HepG2 (cell line): Measurements from ENCODE around the gene POLA1. TPM values are rescaled to one million over a fixed set of nuclear protein-coding genes. Genes with fewer than 3 reads are reported as not detected.

Experiments used
- ATAC-seq: fragments of 200-7000 bp; cut with Tn5 transposase; 3 replicates; pipeline ENCODE4 v1.9.1; 2020; ENCODE audit warnings: mild to moderate bottlenecking, moderate library complexity
- BruUV-seq: library from RNA; stranded (reverse); fragments of 400-500 nt; replicated peaks from 2 replicates; lab custom pipeline; 2021; lab: Mats Ljungman, UMichigan
- CTCF ChIA-PET: fragments of 300-600 bp; formaldehyde crosslinking; extraction: SDS; loops from one replicate; lab custom pipeline; 2021; ENCODE audit warnings: low total read pairs, inconsistent platforms, low intra/inter-chr PET ratio; lab: Yijun Ruan, JAX
- POLR2A ChIA-PET: fragments of 350-600 bp; sonication (Branson Sonifier 250); formaldehyde crosslinking; loops from one replicate; lab custom pipeline; 2020; ENCODE audit warnings: antibody characterized with exemption, inconsistent platforms; lab: Yijun Ruan, JAX
- DNase-seq: peaks from one replicate; pipeline ENCODE4 v3.0.0-alpha.2; 2015; ENCODE audit warnings: low spot score
- FAIRE-seq: peaks from 3 replicates; lab custom pipeline; 2011; peaks lifted over from hg19 to GRCh38; lab: Jason Lieb, UNC
- H2AFZ ChIP-seq: one replicate; pipeline ENCODE4 v1.6.1; 2011; ENCODE audit warnings: low read length, inconsistent platforms
- H3K27ac ChIP-seq: fragments of 300-600 bp; 3 replicates; pipeline ENCODE4 v1.8.0; 2011; ENCODE audit warnings: mixed run types, mild to moderate bottlenecking, mixed read lengths, low read length, inconsistent platforms; ENCODE audit not compliant: insufficient read depth; ENCODE audit errors: extremely low read length
- H3K27me3 ChIP-seq, 2 experiments: fragments of 200-600 bp in 1 of 2; 2 replicates in 1 of 2; 3 replicates in 1 of 2; pipeline versions ENCODE4 v1.6.0 to v1.8.0; 2011; ENCODE audit warnings: low read length in 2 of 2, mild to moderate bottlenecking in 2 of 2, moderate library complexity in 2 of 2, inconsistent platforms in 1 of 2; ENCODE audit not compliant: insufficient read depth in 2 of 2, control insufficient read depth in 1 of 2
- H3K36me3 ChIP-seq, 2 experiments: fragments of 200-600 bp in 1 of 2; replicated peaks in 1 of 2; 2 replicates in 1 of 2; 3 replicates in 1 of 2; pipeline versions ENCODE4 v1.5.1 to v1.8.0; 2011; ENCODE audit warnings: low read length in 2 of 2, inconsistent platforms in 1 of 2; ENCODE audit not compliant: insufficient read depth in 2 of 2, control insufficient read depth in 1 of 2
- H3K4me1 ChIP-seq: 2 replicates; pipeline ENCODE4 v1.5.1; 2012; ENCODE audit warnings: low read length, inconsistent platforms; ENCODE audit not compliant: insufficient read depth
- H3K4me2 ChIP-seq: 2 replicates; pipeline ENCODE4 v1.6.0; 2011; ENCODE audit warnings: low read depth, low read length, inconsistent platforms
- H3K4me3 ChIP-seq, 3 experiments: fragments of 200-600 bp in 1 of 3; sonication (generic), shearing (Covaris generic) in 1 of 3; replicated peaks in 1 of 3; 2 replicates each; pipeline ENCODE4 v1.5.1; 2011 to 2016; ENCODE audit warnings: low read length in 3 of 3, inconsistent platforms in 2 of 3, low read depth in 2 of 3, mild to moderate bottlenecking in 2 of 3, control low read depth in 1 of 3, mixed read lengths in 1 of 3; ENCODE audit not compliant: insufficient read depth in 1 of 3
- H3K79me2 ChIP-seq: one replicate; pipeline ENCODE4 v1.6.1; 2011; ENCODE audit warnings: low read length, inconsistent platforms; ENCODE audit not compliant: insufficient read depth
- H3K9ac ChIP-seq: 2 replicates; pipeline ENCODE4 v1.6.0; 2011; ENCODE audit warnings: mild to moderate bottlenecking, low read depth, low read length, inconsistent platforms; ENCODE audit not compliant: insufficient read depth
- H3K9me3 ChIP-seq: 2 replicates; pipeline ENCODE4 v1.5.1; 2012; ENCODE audit warnings: mild to moderate bottlenecking, low read length
- H4K20me1 ChIP-seq: 2 replicates; pipeline ENCODE4 v1.6.0; 2011; ENCODE audit warnings: inconsistent platforms, mild to moderate bottlenecking, low read length, moderate library complexity; ENCODE audit not compliant: insufficient read depth
- CSRNP2 ChIP-seq: sonication (generic); formaldehyde crosslinking; conservative IDR thresholded peaks from 2 replicates; pipeline ENCODE4 v1.8.0; 2022; ENCODE audit warnings: low read depth, missing genetic modification reagents
- IRF2 ChIP-seq: IDR thresholded peaks from 2 replicates; pipeline ENCODE4 v1.6.1; 2018; ENCODE audit warnings: missing genetic modification reagents, missing compliant biosample characterization
- RBM22 ChIP-seq: fragments of 200-400 bp; formaldehyde crosslinking; optimal IDR thresholded peaks from 2 replicates; pipeline ENCODE3; 2017; ENCODE audit warnings: mild to moderate bottlenecking, low read length, moderate library complexity
- ZFYVE20 ChIP-seq: sonication (generic); formaldehyde crosslinking; IDR thresholded peaks from 2 replicates; pipeline ENCODE4 v1.8.0; 2023; ENCODE audit warnings: low read depth, mild to moderate bottlenecking, moderate library complexity, missing genetic modification reagents, borderline replicate concordance
- ZNF574 ChIP-seq: sonication (generic); formaldehyde crosslinking; IDR thresholded peaks from 2 replicates; pipeline ENCODE4 v1.4.0; 2020; ENCODE audit warnings: missing genetic modification reagents
- ZNF777 ChIP-seq: sonication (generic); formaldehyde crosslinking; IDR thresholded peaks from 2 replicates; pipeline ENCODE4 v1.4.0; 2020; ENCODE audit warnings: missing genetic modification reagents
- WGBS: methylation state at CpG from one replicate; pipeline ENCODE4 v1.1.6; 2017; ENCODE audit warnings: low lambda C conversion rate; 5-methylcytosine and 5-hydroxymethylcytosine counted together
- in situ Hi-C: cut with HindIII; loops from 2 replicates; pipeline ENCODE4 v1.10.0; 2017; ENCODE audit warnings: low pct_unique_long_range_greater_than_20kb; ENCODE audit not compliant: extremely low pct_ligation_motif_present
- intact Hi-C: fragments of 100-400 bp; cut with micrococcal nuclease; formaldehyde crosslinking; loops from one replicate; pipeline ENCODE4 v1.10.0; 2022; ENCODE audit not compliant: unreplicated experiment
- polyA plus RNA-seq, 8 experiments: library from polyadenylated mRNA; depleted of rRNA in 3 of 8; stranded (reverse) in 7 of 8; unstranded in 1 of 8; fragments of >200 nt; fragmentation: Illumina TruSeq in 4 of 8; extraction: Trizol in 4 of 8; gene quantifications; 2 replicates each; pipeline versions ENCODE4 v1.2.1 to v1.2.3, GENCODE V29; 2011 to 2016; ENCODE audit warnings: low read depth in 4 of 8, missing spikeins in 1 of 8, mixed read lengths in 1 of 8; ENCODE audit not compliant: insufficient read depth in 1 of 8
- total RNA-seq, 5 experiments: library from RNA; depleted of rRNA; stranded (reverse); fragments of >200 nt; fragmentation: Illumina TruSeq; extraction: Trizol; gene quantifications; 2 replicates each; pipeline ENCODE4 v1.2.3, GENCODE V29; 2016; ENCODE audit warnings: low read depth in 1 of 5
- TF ChIP-seq, protein P1 (sequence below): sonication (generic); formaldehyde crosslinking; IDR thresholded peaks from 2 replicates; pipeline ENCODE4 v1.5.0; 2020; ENCODE audit warnings: mild to moderate bottlenecking, missing genetic modification reagents, borderline replicate concordance
- TF ChIP-seq, protein P2 (sequence below): IDR thresholded peaks from 2 replicates; pipeline ENCODE4 v1.6.1; 2016; ENCODE audit warnings: mild to moderate bottlenecking, missing biosample characterization, missing genetic modification reagents

POLA1 gene
- total and polyA plus RNA-seq, 2 of the 13 experiments (the other 11 are each of a cell fraction or from before 2014, with no cell fraction given) = 3.3 to 26.5 TPM

GRCh38 chrX:25015486-25016360, 322.0 kb downstream of the POLA1 start, which contains the start of gene ARX:
Gene ARX, minus strand, starts transcription at chrX:25015965. Its CDS starts 228 bp downstream, at chrX:25015737.
- no peak within 1 kb of the TSS for H3K27ac ChIP-seq
- H3K36me3 ChIP-seq = no peaks in the 10 kb centered on the region
- intact Hi-C loops = no loop called here
- no peak within 1 kb of the TSS for H3K9ac ChIP-seq
- no peaks in the 10 kb centered on the region for H3K9me3 ChIP-seq
- H3K4me1 ChIP-seq = peaks cover 16% of the 10 kb centered on the region
- H4K20me1 ChIP-seq = no peaks in the 10 kb centered on the region
- BruUV-seq = no TSS peak
- ChIA-PET CTCF (no interaction called here), POLR2A (no interaction called here)
- ATAC-seq = peak; percentile 91
- H3K79me2 ChIP-seq = no peaks in the 10 kb centered on the region
- H2AFZ ChIP-seq = no peak within 1 kb of the TSS
- H3K4me3 ChIP-seq = no peak within 1 kb of the TSS; a peak in 1 of 6 replicates
- H3K27me3 ChIP-seq = peaks cover 6 to 58% of the 10 kb centered on the region in 2 experiments
- WGBS = 39% methylated on average over 13 of the region's 58 CpGs
- in situ Hi-C loops = no loop called here
- peak; percentile 43 for DNase-seq
- no peak for FAIRE-seq
- H3K4me2 ChIP-seq = peak within 1 kb of the TSS; percentile 27; the same call in 1 of the 2 replicates
- TF ChIP-seq, protein P1, sequence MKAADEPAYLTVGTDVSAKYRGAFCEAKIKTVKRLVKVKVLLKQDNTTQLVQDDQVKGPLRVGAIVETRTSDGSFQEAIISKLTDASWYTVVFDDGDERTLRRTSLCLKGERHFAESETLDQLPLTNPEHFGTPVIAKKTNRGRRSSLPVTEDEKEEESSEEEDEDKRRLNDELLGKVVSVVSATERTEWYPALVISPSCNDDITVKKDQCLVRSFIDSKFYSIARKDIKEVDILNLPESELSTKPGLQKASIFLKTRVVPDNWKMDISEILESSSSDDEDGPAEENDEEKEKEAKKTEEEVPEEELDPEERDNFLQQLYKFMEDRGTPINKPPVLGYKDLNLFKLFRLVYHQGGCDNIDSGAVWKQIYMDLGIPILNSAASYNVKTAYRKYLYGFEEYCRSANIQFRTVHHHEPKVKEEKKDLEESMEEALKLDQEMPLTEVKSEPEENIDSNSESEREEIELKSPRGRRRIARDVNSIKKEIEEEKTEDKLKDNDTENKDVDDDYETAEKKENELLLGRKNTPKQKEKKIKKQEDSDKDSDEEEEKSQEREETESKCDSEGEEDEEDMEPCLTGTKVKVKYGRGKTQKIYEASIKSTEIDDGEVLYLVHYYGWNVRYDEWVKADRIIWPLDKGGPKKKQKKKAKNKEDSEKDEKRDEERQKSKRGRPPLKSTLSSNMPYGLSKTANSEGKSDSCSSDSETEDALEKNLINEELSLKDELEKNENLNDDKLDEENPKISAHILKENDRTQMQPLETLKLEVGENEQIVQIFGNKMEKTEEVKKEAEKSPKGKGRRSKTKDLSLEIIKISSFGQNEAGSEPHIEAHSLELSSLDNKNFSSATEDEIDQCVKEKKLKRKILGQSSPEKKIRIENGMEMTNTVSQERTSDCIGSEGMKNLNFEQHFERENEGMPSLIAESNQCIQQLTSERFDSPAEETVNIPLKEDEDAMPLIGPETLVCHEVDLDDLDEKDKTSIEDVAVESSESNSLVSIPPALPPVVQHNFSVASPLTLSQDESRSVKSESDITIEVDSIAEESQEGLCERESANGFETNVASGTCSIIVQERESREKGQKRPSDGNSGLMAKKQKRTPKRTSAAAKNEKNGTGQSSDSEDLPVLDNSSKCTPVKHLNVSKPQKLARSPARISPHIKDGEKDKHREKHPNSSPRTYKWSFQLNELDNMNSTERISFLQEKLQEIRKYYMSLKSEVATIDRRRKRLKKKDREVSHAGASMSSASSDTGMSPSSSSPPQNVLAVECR (CRISPR knock-in tag) = peak; percentile 22; the same call in 1 of the 2 replicates
- 0 out of 2 replicates have a peak, but pooled peaks have one; percentile 22 for TF ChIP-seq ZNF574 (CRISPR knock-in tag)
- TF ChIP-seq ZFYVE20 (CRISPR knock-in tag) = no peak
- TF ChIP-seq, protein P2, sequence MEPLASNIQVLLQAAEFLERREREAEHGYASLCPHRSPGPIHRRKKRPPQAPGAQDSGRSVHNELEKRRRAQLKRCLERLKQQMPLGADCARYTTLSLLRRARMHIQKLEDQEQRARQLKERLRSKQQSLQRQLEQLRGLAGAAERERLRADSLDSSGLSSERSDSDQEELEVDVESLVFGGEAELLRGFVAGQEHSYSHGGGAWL (CRISPR knock-in tag) = 0 out of 2 replicates have a peak, but pooled peaks have one; percentile 29
- 0 out of 2 replicates have a peak, but pooled peaks have one; percentile 38 for TF ChIP-seq CSRNP2 (CRISPR knock-in tag)
- 0 out of 2 replicates have a peak, but pooled peaks have one; percentile 31 for TF ChIP-seq IRF2 (CRISPR knock-in tag)
- no peak for TF ChIP-seq RBM22
- TF ChIP-seq ZNF777 (CRISPR knock-in tag) = peak; percentile 25; the same call in 1 of the 2 replicates
